BLaER1 (cell line): ENCODE results near the gene IP6K2.
A peak's percentile ranks its signal among the peaks of the same experiment; 100 is the strongest.

ENCODE experiments used
- H3K27ac ChIP-seq: shearing (Covaris generic); formaldehyde crosslinking; 2 replicates; pipeline ENCODE4 v1.8.1; 2022
- H3K27me3 ChIP-seq: shearing (Covaris generic); formaldehyde crosslinking; 2 replicates; pipeline ENCODE4 v1.8.1; 2022
- H3K36me3 ChIP-seq: shearing (Covaris generic); formaldehyde crosslinking; 2 replicates; pipeline ENCODE4 v1.8.1; 2022
- H3K4me1 ChIP-seq: shearing (Covaris generic); formaldehyde crosslinking; 2 replicates; pipeline ENCODE4 v1.8.1; 2022
- H3K4me2 ChIP-seq: shearing (Covaris generic); formaldehyde crosslinking; 2 replicates; pipeline ENCODE4 v1.8.1; 2022
- H3K4me3 ChIP-seq: shearing (Covaris generic); formaldehyde crosslinking; 2 replicates; pipeline ENCODE4 v1.8.1; 2022
- H3K9ac ChIP-seq: shearing (Covaris generic); formaldehyde crosslinking; 2 replicates; pipeline ENCODE4 v1.8.1; 2022
- H3K9me3 ChIP-seq: shearing (Covaris generic); formaldehyde crosslinking; 2 replicates; pipeline ENCODE4 v1.8.1; 2022
- H4K20me1 ChIP-seq: shearing (Covaris generic); formaldehyde crosslinking; 2 replicates; pipeline ENCODE4 v1.8.1; 2022
- Cebpa-rat ChIP-seq: shearing (Covaris generic); IDR thresholded peaks from 2 replicates; pipeline ENCODE4 v1.8.1; 2022

IP6K2 gene

DNA sequence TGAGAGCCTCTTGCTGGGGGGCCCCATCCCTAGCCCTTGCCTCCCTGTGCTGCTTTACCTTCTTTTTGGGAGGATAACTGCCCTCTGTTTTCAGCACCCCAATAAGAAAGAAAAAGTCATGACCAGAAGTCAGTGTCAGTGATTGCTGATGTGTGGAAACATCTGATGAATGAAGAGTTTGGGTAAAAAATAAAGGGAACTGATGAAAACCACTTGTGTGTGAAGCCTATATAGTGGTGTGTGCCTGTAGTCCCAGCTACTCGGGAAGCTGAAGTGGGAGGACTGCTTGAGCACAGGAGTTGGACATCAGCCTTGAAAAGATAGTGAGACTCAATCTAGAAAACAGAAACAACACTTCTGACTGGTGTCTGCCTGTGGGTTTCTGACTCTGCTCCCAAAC lies 44.5 kb downstream of the IP6K2 start:
- TF ChIP-seq Cebpa-rat = no peak
- Histone ChIP-seq H3K4me1 (no peaks in the 10 kb centered on the region), H3K9ac (no peak overlapping the region), H3K9me3 (no peaks in the 10 kb centered on the region), H3K27me3 (no peaks in the 10 kb centered on the region), H3K36me3 (peaks cover 61% of the 10 kb centered on the region), H3K27ac (no peak overlapping the region), H4K20me1 (peaks cover 5% of the 10 kb centered on the region; the same call in 1 of the 2 replicates), H3K4me2 (no peak overlapping the region), H3K4me3 (no peak overlapping the region)

DNA sequence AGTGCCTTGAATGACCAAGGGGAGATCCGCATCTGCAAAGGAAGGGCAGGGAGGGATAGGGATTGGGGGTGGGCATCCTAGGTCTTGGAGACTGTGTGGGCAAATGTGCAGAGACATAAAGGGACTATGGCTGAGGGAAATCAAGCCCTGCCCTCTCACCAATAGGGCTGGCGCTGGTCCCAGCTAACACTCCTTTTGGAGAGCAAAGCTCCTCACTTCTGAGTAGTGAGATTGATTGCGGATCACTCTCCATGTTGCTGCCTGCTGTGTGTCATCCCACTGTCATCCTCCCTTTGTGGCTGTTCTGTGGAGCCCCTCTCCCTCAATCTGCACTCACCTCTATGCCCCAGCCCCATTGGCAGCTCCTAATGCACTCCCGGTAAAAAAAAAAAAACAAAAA lies 52.1 kb downstream of the IP6K2 start:
- Histone ChIP-seq H3K4me2 (no peak overlapping the region), H3K36me3 (peaks cover 19% of the 10 kb centered on the region), H4K20me1 (peaks cover 27% of the 10 kb centered on the region), H3K9ac (no peak overlapping the region), H3K4me1 (peaks cover 16% of the 10 kb centered on the region), H3K27me3 (no peaks in the 10 kb centered on the region), H3K27ac (no peak overlapping the region), H3K4me3 (no peak overlapping the region), H3K9me3 (peaks cover 20% of the 10 kb centered on the region)
- TF ChIP-seq Cebpa-rat = no peak

GRCh38 chr3:48664313-48664644 lies 52.7 kb downstream of the IP6K2 start:
- Histone ChIP-seq H3K4me2 (no peak overlapping the region), H3K27me3 (no peaks in the 10 kb centered on the region), H3K36me3 (peaks cover 19% of the 10 kb centered on the region), H4K20me1 (peaks cover 34% of the 10 kb centered on the region), H3K27ac (no peak overlapping the region), H3K4me1 (peaks cover 16% of the 10 kb centered on the region), H3K9me3 (peaks cover 20% of the 10 kb centered on the region), H3K9ac (no peak overlapping the region), H3K4me3 (no peak overlapping the region)
- no peak for TF ChIP-seq Cebpa-rat

- no peak for TF ChIP-seq Cebpa-rat
- Histone ChIP-seq H3K4me1 (peaks cover 16% of the 10 kb centered on the region), H4K20me1 (peaks cover 40% of the 10 kb centered on the region), H3K4me2 (no peak overlapping the region), H3K9ac (no peak overlapping the region), H3K9me3 (peaks cover 20% of the 10 kb centered on the region), H3K27ac (no peak overlapping the region), H3K27me3 (no peaks in the 10 kb centered on the region), H3K36me3 (peaks cover 19% of the 10 kb centered on the region), H3K4me3 (0 out of 2 replicates have a peak overlapping the region, but pooled peaks have one; percentile 14)
Measured at GRCh38 chr3:48663489-48664312, 53.3 kb downstream of the IP6K2 start.

DNA sequence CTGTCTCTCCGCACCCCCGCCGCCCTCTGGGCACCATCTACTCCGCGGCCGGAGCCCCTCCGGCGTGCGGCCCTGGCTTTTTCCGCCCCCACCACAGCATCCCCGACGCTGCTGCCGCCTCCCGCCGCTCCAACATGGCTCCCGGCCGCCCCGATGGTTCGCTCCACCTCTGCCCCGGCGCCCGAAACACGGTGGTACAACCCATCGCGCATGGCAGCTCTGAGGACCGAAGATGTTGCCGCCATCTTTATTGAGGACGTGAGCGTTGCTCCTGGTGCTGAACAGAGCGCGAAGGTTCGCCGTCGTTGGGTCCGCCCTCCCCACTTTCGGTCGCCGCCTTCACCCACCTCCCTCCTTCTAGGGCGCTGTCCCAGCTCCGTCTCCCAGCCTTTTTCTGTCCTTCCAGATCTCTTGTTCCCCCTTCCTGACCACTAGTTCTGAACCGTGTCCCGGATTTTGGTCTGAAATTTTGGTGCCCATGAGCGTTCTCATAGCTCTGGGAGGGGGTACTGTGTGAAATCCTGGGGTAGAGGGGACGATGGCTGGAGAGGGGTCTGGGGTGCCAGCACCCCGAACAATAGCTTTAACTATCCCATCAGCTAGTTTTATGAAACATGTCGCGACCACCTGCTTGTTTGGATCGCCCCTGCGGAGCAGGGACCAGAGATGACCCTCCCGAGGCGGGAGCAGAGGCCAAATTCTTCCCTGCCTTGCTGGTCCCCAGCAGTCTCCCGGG lies 54.1 kb downstream of the IP6K2 start, which contains the start of gene CELSR3:
CELSR3 (minus strand) TSS at position 134 of the 736 bp plus-strand sequence. CDS start 252 bp downstream, outside the sequence.
- no peak within 1 kb of the TSS for H3K27ac ChIP-seq
- peak within 1 kb of the TSS; percentile 80 for H3K4me2 ChIP-seq
- peaks cover 16% of the 10 kb centered on the region for H3K4me1 ChIP-seq
- H3K4me3 ChIP-seq = peak within 1 kb of the TSS; percentile 60
- no peak for TF ChIP-seq Cebpa-rat
- H4K20me1 ChIP-seq = peaks cover 42% of the 10 kb centered on the region
- H3K9me3 ChIP-seq = peaks cover 20% of the 10 kb centered on the region
- H3K9ac ChIP-seq = no peak within 1 kb of the TSS
- H3K36me3 ChIP-seq = peaks cover 19% of the 10 kb centered on the region
- no peaks in the 10 kb centered on the region for H3K27me3 ChIP-seq

- H3K4me2 ChIP-seq = peak overlapping the region; percentile 80
- H3K36me3 ChIP-seq = peaks cover 19% of the 10 kb centered on the region
- peaks cover 20% of the 10 kb centered on the region for H3K9me3 ChIP-seq
- no peak overlapping the region for H3K27ac ChIP-seq
- no peak overlapping the region for H3K9ac ChIP-seq
- peaks cover 42% of the 10 kb centered on the region for H4K20me1 ChIP-seq
- H3K4me1 ChIP-seq = peaks cover 16% of the 10 kb centered on the region
- no peaks in the 10 kb centered on the region for H3K27me3 ChIP-seq
- TF ChIP-seq Cebpa-rat = no peak
- peak overlapping the region; percentile 60 for H3K4me3 ChIP-seq
Measured at GRCh38 chr3:48662145-48662752, 54.8 kb downstream of the IP6K2 start.

GRCh38 chr3:48661501-48662144 lies 55.4 kb downstream of the IP6K2 start:
- H3K36me3 ChIP-seq = peaks cover 19% of the 10 kb centered on the region
- peaks cover 22% of the 10 kb centered on the region for H3K4me1 ChIP-seq
- H3K9me3 ChIP-seq = peaks cover 20% of the 10 kb centered on the region
- H3K27me3 ChIP-seq = peaks cover 3% of the 10 kb centered on the region; the same call in 1 of the 2 replicates
- H3K4me3 ChIP-seq = peak overlapping the region; percentile 60
- peaks cover 42% of the 10 kb centered on the region for H4K20me1 ChIP-seq
- H3K9ac ChIP-seq = no peak overlapping the region
- TF ChIP-seq Cebpa-rat = no peak
- peak overlapping the region; percentile 80 for H3K4me2 ChIP-seq
- H3K27ac ChIP-seq = no peak overlapping the region

- peak overlapping the region; percentile 80 for H3K4me2 ChIP-seq
- H3K27me3 ChIP-seq = peaks cover 5% of the 10 kb centered on the region; the same call in 1 of the 2 replicates
- no peak for TF ChIP-seq Cebpa-rat
- H3K9ac ChIP-seq = no peak overlapping the region
- H4K20me1 ChIP-seq = peaks cover 42% of the 10 kb centered on the region
- peaks cover 26% of the 10 kb centered on the region for H3K4me1 ChIP-seq
- peaks cover 19% of the 10 kb centered on the region for H3K36me3 ChIP-seq
- H3K4me3 ChIP-seq = peak overlapping the region; percentile 60
- H3K27ac ChIP-seq = no peak overlapping the region
- peaks cover 20% of the 10 kb centered on the region for H3K9me3 ChIP-seq
Measured at GRCh38 chr3:48660800-48661400, 56.1 kb downstream of the IP6K2 start.

GRCh38 chr3:48656841-48657281 lies 60.2 kb downstream of the IP6K2 start:
- Histone ChIP-seq H4K20me1 (peaks cover 30% of the 10 kb centered on the region), H3K4me1 (peaks cover 30% of the 10 kb centered on the region), H3K4me3 (peak overlapping the region; percentile 71), H3K9ac (peak overlapping the region; percentile 74; the same call in 1 of the 2 replicates), H3K9me3 (no peaks in the 10 kb centered on the region), H3K36me3 (no peaks in the 10 kb centered on the region), H3K4me2 (peak overlapping the region; percentile 89), H3K27me3 (peaks cover 5% of the 10 kb centered on the region; the same call in 1 of the 2 replicates), H3K27ac (peak overlapping the region; percentile 63)
- TF ChIP-seq Cebpa-rat = no peak
